ENCODE results near the gene SLC13A4.
"Not testable (repeated sequence)": the region's sequence is repeated elsewhere in the genome, so short reads cannot be mapped to it uniquely, and the experiment has no call there.

SLC13A4 gene

DNA sequence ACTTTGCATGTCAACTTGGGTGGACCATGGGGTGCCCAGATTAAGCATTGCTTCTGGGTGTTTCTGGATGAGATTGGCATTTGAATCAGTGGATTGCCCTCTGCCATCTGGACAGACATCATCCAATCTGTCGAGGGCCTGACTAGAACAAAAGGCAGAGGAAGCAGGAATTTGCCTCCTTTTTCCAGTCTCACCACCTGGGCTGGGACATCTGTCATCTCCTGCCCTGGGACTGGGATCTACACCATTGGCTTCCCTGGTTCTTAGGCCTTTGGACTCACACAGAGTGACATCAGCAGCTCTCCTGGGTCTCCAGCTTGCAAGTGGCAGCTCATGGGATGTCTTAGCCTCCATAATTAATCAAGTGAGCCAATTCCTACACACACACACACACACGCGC is 10.3 kb downstream of the SLC13A4 start:
- no peak for DNase-seq

DNA sequence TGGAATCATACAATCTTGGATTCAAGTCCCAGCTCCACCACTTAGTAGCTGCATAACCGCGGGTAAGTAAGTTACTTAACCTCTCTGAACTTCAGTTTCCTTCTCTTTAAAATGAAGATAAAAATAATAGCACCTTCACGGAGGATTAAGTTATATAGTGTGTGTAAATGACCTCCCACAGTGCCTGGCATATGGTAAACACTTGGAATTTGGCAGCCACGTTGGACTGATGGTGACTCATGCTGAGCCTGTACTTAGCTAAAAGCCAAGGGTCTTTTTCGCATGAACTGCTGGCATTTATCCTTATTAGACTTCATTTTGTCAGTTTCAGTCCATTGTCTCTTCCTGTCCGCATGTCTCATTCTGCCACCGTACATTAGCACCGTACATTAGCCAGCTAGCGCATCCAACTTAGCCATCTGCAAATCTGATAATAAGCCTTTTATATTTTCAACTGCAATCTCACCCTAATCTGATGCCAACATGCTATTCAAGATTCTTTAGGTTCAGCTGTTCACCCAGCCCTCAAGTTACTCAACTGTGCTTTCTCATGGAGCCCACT is 11.2 kb downstream of the SLC13A4 start:
- peak; percentile 52 for DNase-seq

DNA sequence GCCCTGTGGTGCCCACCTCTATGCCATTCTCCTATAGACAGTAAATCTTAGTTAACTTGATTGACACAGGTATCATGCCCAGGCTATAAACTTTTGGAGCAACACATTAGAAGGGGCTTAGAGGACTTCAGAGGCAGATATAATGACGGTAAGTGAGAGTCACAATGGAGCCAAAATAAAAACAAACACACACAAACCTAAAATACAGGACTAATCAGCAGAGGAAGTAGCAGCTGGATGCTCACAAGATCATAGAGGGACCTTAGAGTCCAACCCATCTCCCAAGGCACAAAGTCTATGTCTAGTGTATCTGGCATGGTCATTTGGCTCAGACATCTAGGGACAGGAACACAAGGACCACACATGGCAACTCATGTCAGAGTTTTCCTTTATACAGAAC is 12.3 kb downstream of the SLC13A4 start:
- no peak for DNase-seq

DNA sequence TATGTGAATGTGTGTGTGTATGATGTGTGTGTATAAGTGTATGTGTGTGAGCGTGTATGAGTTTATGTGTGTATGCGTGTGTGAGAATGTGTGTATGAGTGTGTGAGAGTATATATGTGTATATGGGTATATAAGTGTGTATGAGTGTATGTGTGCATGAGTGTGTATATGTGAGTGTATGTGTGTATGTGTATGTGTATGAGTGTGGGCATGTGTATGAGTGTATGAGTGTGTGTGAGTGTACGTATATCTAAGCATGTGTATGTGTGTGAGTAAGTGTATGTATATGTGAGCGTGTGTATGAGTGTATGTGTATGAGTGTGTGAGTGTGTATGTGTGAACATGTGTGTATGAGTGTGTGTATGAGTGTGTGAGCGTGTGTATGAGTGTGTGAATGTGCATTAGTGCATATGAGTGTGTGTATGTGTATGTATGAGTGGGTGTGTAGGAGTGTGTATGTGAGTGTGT is 12.9 kb downstream of the SLC13A4 start:
- no peak for DNase-seq

DNA sequence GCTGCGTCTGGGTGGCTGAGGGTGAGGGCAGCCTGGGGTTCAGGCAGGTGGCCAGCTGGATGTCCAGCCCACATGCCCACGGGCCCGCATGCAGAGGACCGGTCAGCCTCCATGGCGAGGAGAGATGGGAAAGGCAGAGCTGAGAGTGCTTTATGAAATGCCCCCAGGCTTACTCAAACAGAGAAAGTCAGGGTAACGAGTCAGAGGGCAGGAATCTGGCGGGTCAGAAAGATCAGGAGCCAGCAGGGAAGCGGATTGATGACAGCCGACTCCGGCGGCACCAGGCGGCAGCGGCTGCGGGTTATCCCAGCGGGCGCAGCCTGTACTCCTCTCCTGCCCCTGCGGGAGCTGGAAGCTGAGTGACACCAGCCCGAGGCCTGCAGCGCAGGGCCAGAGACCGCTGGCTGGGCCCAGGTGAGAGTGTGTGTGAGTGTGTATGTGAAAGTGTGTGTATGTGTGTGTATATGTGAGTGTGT is 13.4 kb downstream of the SLC13A4 start:
- no peak for DNase-seq

DNA sequence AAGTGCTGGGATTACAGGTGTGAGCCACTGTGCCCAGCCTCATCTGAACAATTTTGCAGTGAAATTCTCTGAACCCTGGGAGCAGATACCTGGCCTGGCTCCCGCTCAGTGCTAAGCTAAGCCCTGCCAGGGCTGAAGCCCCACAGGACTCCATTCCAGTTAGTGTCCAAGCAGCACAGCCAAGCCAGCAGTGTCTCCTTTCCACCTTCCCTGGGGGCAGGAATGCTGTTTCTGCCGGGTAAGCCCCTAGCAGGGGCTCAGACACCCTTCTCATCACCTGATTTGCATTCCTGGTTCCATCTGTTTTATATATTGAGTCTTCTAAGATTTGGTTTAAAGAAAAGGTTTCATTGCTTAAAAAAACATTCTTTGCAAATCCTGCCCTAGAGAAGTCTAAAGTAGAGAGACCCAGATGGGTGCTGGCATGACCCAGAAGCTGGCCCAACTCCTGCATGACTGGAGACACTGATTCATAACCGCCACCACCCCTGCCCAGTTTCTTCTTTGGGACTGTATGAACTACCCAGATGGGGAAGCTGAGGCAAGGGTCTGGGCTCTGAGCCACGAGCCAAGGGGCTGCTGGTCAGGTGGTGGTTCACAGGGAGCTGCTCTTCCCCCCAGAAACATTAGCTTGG is 14.0 kb downstream of the SLC13A4 start:
- no peak for DNase-seq

DNA sequence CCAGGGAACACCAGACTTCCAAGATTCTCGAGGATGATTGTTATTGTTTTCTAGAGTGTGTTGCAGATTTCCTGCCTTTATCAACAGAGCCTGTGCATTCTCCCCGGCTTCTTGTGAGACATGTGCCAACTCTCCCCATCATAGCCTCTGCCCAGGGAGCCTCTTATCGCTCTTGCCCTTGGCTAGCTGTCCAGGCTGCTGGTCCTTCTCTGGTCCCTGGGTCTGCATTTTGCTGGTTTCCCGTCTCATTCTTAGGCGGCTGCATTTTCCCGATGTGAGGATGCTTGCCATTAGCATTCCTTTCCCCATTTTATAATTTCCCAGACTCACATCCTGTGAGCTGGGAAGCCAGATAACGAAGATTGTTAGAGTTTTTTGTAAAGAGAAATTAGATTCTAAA is 15.2 kb downstream of the SLC13A4 start:
- DNase-seq, result no peak

DNA sequence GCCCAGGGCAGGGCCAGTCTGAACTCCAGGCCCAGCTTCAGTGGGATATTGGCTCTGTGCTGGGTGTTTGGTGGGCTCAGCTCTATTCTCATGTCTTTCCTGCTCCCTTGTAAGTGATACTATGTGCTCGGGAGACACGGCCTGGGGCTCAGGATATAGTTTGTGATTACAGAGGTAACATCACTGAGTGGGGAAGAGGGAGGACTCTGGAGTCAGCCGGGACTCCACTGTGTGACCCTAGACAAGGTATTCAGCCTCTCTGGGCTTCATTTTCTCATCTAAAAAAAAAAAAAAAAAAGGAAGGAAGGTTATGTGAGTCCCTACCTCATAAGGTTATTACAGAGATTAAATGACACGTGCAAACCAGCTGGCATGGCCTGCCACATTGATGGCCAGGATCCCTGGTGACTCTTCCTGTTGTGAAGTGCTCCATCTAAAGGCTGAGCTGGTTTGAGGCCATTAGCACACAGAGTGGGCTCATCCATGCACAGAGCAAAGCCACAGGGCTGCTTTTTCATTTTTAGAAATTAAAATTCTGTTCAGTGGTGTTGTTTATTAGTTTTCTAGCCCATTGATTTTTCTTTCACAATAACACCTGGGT is 15.7 kb downstream of the SLC13A4 start:
- DNase-seq, result peak; percentile 43

DNA sequence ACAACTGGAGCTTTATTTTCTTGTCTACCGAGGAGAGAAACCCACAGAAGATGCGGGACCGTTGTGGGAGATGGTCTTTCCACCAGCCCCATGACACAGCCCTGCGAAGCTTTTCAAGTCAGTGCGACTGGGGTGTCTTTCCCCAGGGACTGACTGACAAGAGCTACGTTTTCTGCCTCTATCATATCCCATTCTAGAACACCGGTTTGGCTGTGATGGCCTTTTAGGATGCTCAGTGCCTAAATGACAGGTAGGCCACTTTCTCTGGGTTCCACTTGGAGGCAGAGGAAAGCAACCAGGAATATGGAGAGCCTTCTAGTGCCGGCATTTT is 16.9 kb downstream of the SLC13A4 start:
- no peak for DNase-seq

DNA sequence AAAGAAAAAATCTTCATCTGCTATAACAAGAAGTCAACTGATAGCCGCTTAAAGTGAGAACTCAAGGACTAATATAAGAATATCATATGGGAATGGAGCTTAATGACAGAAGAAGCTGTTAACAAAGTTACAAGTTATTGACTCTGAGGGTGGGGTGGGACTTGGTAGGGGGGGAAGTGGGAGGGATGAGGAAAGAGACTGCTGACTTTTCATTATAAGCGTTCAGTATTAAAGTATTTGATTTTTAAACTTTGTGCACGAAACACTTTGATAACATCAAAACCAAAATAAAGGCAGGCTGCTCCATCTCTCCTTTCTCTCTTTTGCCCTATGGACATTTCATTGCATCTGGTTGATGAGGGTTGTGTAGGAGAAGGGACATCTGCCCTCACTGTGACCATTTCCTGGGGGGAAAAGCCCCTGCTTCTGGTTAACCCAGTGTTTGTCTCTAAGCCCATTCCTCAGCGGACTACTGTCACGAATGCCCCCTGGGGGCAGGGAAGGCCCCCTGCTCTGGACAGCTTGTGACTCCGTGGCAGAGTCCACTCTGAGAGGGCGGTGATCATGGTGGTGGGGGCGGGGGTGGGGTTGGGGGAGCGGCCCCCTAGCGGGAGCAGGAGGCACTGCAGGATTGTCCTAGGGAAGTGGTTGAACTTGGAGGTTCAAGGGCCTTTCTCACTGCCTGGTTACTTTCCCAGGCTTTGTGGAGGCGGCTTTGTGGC is 17.4 kb downstream of the SLC13A4 start:
- DNase-seq, result peak; percentile 55

DNA sequence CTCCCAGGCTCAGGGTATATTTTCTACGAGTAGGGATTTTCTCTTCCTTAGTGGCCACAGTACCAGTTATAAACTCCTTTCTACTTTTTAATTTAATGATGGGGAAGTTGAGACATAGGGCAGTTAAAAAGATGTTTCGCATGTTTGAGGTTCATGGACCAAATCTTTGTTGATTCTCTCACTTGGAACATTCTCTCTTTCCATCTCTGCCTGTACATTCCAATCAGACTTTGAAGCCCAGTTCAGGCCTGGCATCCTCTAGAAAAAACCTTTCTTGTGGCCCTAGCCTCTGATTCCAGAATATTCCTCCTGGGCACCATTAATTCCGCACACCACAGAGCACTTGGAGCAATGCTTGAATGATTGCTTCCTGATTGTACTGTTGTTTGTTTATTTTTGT is 18.5 kb downstream of the SLC13A4 start:
- DNase-seq, result no peak

DNA sequence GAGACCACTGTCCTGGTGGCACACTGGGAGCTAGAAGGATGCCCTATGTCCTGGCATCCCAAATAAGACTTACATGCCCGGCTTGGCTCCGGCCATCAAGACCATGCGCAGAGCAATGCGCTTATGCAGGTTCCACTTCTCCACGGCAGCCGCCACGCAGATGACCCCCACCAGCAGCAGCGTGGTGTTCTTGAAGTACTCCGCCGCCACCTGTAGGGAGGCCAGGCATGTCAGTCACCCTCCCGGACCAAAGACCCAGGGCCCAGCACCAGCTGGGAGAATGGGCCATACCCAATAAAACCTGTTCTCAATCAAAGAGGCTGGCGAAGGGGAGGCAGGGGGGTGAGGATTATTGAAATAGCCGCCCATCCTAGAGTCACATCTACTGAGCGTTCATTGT is 19.9 kb downstream of the SLC13A4 start:
- peak; percentile 17 for DNase-seq

DNA sequence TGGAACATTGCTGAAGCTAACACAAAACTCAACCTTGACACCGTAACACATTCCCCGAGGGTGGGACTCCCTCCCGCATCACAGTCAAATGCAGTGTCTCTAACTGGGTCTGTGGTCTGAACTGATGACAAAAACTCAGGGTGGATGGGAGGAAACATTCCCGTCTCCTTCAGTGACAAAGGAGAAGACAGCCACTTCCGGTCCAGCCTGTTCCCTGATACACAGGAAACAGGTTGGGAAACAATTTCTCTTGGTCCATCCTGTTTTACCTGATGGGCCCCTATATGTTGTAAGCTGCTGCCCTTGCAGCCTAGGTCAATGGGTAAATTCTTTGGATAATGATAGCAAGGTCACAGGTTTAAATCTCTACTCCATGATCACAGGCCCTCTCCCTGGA is 20.4 kb downstream of the SLC13A4 start:
- DNase-seq, result no peak

DNA sequence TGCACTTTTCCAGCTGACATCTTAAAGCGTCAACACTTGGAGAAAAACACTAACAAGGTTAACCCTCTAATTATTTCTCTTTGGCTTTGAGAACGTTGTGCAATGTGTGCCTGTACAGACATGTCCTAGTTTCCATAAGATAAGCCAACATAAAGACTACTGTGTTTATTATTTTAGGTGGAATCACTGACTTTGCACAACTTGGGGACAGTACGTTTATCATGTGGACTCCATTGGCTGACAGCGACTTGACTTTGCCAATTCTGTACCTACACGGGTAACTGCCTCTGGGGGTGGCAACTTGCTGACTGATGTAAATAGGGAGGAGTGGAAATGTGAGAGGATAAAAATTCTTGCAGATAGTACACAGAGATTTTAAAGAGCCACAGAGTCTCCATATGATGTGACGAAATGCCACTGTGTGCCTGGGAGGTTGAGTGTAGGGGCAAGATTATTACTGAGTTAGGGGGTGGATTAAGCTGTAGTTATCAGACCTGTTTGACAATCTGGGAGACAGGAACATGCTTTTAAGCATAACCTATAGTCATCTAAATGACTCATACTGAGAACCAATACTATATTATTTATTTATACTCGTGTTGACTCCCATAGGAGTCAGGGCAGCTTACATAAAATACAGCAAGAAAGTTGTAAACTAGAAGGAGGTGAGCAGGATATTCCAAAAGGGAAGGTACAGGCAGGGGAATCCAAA is 21.0 kb downstream of the SLC13A4 start:
- peak; percentile 28 for DNase-seq

DNA sequence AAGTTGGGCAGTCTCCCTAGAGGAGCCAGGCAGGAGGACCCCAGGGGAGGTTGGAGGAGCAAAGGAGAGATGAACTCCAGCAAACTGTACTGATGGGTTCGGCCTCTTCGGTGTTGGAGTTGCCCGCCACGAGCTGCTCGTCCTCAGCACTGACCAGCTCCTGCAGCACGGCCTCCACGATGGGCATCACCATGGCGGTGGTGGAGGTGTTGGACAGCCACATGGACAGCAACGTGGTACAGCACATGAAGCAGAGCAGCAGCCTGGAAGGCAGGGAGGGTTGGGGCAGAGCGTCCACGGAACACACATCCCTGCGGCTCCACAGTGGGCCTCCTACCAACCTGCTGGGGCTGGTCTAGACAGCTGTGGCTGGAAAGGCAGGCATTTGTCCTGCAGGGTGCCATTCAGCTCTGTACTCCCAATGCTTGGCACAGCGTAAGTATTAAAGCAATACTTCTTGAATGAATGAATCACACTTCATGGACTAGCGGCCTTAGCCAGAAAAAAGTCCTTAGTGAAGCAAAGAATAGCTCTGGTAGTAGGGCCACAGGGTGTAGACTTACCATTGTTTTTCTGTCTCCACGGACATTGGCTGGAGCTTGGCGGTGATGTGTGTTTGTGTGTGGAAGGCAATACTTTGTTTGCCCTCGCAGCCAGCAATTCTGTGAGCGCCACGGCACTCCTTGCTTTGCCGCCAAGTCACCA is 21.8 kb downstream of the SLC13A4 start:
- no peak for DNase-seq

DNA sequence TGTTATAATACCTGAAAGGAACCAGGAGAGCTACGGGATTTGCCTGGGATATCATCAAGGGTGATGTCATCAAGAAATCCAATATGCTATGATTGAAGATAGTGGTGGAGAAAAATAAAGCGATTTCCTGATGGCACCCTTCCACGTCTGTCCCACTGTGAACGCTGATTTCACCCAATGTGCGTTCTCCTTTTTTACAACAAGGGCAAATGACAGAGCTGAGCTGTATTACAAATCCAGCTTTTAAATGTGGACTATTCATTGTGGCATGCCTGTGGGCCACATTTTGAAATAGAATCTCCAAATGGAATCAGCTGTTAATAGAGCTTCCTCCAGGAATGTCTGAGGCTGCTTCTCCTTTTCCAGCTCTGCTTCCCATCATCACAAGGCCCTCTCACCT is 23.3 kb downstream of the SLC13A4 start:
- no peak for DNase-seq

DNA sequence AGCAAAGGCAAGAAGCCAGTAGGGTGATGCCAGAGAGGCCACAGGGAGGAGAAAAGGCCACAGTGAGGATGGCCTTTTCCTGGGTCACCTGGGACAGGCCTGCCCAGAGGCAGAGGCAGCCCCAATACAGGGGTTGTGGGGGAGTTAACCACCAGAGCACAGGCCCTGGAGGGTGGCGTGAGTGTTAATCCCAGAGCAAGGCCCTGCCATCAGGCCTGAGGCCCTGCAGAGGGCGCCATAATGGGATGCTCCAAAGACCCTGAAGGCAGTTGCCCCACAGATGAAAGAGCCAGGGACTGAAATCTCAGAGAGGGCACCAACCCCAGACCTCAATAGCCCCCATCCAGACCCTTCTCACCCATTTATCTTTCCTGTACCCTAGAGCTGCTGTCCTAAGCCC is 23.9 kb downstream of the SLC13A4 start:
- DNase-seq, result peak; percentile 34

DNA sequence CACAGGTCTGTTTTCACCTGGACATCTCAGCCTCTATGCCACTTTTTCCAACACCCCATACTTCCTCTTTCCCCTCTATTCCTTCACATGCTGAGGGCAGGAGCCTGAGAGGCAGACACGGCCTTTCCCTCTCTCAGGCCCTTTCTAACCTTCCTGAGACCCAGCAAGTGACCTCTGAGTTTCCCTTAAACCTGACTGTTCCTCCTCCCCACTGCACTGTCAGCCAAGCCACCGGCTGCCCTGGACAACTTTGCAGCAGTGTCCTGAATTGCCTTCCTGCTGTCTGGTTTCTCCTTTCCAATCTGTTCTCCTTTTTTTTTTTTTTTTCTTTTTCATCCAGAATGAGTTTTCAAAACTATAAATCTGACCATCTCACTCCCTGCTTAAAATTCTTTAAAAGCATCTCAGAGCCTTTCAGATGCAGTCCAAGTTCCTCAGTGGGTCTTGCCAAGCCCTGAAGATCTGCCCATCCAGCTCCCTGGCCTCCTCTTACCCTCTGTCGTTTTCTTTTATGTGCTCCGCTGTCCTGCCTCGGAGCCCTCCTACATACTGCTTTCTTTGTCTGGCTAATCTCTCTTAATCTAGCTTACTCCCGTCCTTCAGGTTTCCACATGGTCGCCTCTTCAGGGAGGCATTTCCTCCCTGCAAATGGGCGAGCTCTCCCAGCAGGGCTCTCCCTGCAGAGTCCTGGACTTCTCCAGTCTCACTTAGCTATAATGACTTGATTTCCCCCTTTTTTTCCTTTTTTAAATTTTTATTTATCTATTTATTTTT is 30.5 kb downstream of the SLC13A4 start:
- no peak for DNase-seq

DNA sequence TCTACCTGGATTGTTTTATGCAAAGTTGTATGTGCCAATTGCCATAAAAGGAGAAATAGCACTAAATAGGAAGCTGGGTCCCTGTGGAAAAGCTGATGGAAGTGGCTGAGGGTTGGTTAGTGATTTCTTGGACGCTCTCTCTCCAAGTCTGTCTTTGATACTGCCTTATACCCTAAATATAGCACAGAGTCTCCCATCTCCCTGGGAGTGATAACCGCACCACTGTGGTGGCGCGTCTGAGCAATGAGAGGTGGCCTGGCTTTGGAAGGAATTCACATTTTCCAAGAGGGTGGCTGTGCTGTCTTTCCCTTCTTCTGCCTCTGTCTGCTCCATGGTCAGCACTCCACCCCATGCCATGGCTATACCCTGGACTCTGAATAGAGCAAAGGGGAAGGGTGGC is 34.4 kb downstream of the SLC13A4 start:
- DNase-seq, result no peak

DNA sequence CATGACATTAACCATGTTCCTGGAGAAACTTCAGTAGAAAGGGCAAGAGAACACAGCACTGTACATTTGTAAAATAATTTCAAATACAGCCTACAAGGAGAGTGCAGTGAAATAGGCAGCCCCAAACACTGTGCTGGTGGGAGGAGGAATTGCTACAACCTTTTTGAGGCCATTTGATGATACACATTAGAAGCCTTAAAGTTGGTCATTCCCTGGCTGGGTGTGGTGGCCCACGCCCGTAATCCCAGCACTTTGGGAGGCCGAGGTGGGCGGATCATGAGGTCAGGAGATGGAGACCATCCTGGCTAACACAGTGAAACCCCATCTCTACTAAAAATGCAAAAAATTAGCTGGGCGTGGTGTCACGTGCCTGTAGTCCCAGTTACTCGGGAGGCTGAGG is 35.4 kb downstream of the SLC13A4 start:
- not testable (repeated sequence) for DNase-seq

DNA sequence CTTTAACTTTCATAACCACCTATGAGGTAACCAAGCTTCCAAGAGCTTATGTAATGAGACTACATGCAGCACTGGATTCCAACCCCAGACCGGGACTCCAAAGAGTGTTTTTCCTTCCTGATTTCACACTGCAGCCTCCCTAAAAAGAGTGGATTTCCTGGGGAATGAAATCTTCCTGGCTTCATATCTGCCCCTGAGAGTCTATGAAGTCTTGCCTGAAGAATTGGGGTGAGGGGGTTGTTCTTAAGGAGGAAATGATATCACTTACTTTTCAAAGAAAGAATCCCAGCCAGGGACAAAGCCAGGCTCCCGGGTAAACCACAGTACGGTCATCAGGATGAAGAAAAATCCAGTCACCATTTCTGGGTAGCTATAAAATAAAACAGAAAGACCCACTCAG is 35.9 kb downstream of the SLC13A4 start:
- no peak for DNase-seq

DNA sequence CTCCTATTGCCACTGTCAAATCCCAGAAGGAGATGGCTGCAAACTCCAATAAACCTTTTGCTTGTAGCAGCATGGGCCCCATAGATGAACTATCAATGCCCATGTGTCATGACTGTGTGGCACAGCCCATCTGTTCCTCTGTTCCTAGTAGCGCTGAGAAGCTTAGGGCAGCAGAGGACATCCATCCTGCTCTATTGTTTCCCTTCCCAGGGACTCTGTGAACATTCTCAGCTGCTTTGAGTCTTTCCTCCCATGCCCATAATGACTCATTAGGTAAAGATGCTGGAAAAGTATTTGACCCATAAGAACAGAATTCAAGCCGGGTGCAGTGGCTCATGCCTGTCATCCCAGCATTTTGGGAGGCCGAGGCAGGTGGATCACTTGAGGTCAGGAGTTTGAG is 37.4 kb downstream of the SLC13A4 start:
- no peak for DNase-seq

All from DMS53 (cell line).